Measurements from ENCODE around the gene SMC5. TPM values are rescaled to one million over a fixed set of nuclear protein-coding genes. Genes with fewer than 3 reads are reported as not detected.

Gene SMC5
- polyA plus RNA-seq, 1 of the 3 experiments (the other 2 are of a cell fraction): 5.3 TPM

DNA sequence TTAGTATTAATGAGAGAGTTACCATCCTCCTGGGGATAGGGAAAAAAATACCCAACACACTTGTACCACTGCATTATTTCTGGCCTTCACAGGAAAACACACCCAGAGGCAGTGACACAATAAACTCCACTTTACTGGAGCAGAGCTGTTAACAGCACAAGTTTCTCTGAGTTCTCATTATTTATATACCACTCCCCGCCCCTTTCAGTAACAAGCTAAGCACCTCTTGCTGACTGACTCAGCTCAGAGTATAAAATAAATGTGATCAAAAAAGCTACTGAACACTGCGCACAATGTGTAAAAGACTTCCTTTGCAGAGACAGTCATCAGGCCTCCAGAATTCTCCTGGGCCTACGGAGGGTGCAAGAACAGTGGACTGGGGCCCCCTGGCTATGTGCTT, 134.1 kb downstream of the SMC5 start:
- H3K4me2 ChIP-seq: no peak overlapping the region
- DNase-seq: no peak
- TF ChIP-seq YY1 (IDR thresholded peaks at IDR 0.05; ENCODE audit: low read depth) (no peak), SMC3 (IDR thresholded peaks at IDR 0.05; ENCODE audit: low read depth, low read length) (no peak), JUND (IDR thresholded peaks at IDR 0.05) (no peak), GATA2 (CRISPR knock-in tag; IDR thresholded peaks at IDR 0.05) (no peak), FOSL2 (IDR thresholded peaks at IDR 0.05; ENCODE audit: borderline replicate concordance, low read depth) (no peak)
- peaks cover 42% of the 10 kb centered on the region for H3K79me2 ChIP-seq (ENCODE audit: insufficient read depth)
- H3K27me3 ChIP-seq (ENCODE audit: insufficient read depth): no peaks in the 10 kb centered on the region
- peaks cover 0 to 2% of the 10 kb centered on the region in 2 experiments; a peak in 1 of 4 replicates for H3K4me1 ChIP-seq (ENCODE audit: control insufficient read depth in 1 of 2, insufficient read depth in 2 of 2, low read depth in 1 of 2, low read length in 1 of 2)
- H2AFZ ChIP-seq (ENCODE audit: low read depth): no peak overlapping the region
- H4K20me1 ChIP-seq (ENCODE audit: insufficient read depth): peaks cover 91% of the 10 kb centered on the region
- no peaks in the 10 kb centered on the region for H3K9me2 ChIP-seq
- H3K36me3 ChIP-seq (replicated peaks in 1 of 2; ENCODE audit: control insufficient read depth in 1 of 2, insufficient read depth in 2 of 2, low read length in 1 of 2): no peaks in the 10 kb centered on the region
- H3K27ac ChIP-seq (ENCODE audit: low read depth in 2 of 2, low read length in 1 of 2): no peak overlapping the region
- H3K9me3 ChIP-seq: no peaks in the 10 kb centered on the region
- POLR2A ChIA-PET: no interaction called here
- no peak overlapping the region for H3K9ac ChIP-seq
- CTCF ChIA-PET: interaction anchor here (1.1 kb wide), 1 partner anchor 12 kb away, joined by 3 read pairs; no protein-coding TSS in a partner anchor
- no peaks in the 10 kb centered on the region for H3F3A ChIP-seq (replicated peaks; ENCODE audit: insufficient read depth)
- H3K4me3 ChIP-seq (ENCODE audit: low read depth in 2 of 2, low read length in 1 of 2): no peak overlapping the region
- 95% methylated on average over 3 of the region's 3 CpGs for WGBS (ENCODE audit: low lambda C conversion rate)

DNA sequence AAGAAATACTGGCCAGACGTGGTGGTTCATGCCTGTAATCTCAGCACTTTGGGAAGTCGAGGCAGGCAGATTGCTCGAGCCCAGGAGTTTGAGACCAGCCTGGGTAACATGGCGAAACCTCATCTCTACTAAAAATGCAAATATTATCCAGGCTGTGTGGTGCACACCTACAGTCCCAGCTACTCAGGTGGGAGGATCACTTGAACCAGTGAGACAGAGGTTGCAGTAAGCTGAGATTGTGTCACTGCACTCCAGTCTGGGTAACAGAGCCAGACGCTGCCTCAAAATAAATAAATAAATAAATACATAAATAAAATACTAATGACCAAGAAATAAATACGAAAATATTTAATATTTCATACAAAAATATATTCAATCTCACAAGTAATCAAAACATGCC, 136.9 kb downstream of the SMC5 start:
- Histone ChIP-seq H3K36me3 (replicated peaks in 1 of 2; ENCODE audit: control insufficient read depth in 1 of 2, insufficient read depth in 2 of 2, low read length in 1 of 2) (no peaks in the 10 kb centered on the region), H3F3A (replicated peaks; ENCODE audit: insufficient read depth) (no peaks in the 10 kb centered on the region), H3K9me3 (no peaks in the 10 kb centered on the region), H3K27me3 (ENCODE audit: insufficient read depth) (no peaks in the 10 kb centered on the region), H3K4me1 (ENCODE audit: control insufficient read depth in 1 of 2, insufficient read depth in 2 of 2, low read depth in 1 of 2, low read length in 1 of 2) (peaks cover 0 to 11% of the 10 kb centered on the region in 2 experiments; a peak in 1 of 4 replicates), H2AFZ (ENCODE audit: low read depth) (no peak overlapping the region), H3K9me2 (no peaks in the 10 kb centered on the region), H3K4me2 (no peak overlapping the region), H3K9ac (no peak overlapping the region), H3K27ac (ENCODE audit: low read depth in 2 of 2, low read length in 1 of 2) (no peak overlapping the region), H3K4me3 (ENCODE audit: low read depth in 2 of 2, low read length in 1 of 2) (no peak overlapping the region), H4K20me1 (ENCODE audit: insufficient read depth) (peaks cover 89% of the 10 kb centered on the region), H3K79me2 (ENCODE audit: insufficient read depth) (peaks cover 46% of the 10 kb centered on the region)
- 85% methylated on average over 6 of the region's 6 CpGs for WGBS (ENCODE audit: low lambda C conversion rate)
- no peak for TF ChIP-seq RFX5 (IDR thresholded peaks at IDR 0.05; ENCODE audit: low read length)
- no peak for TF ChIP-seq RAD21 (IDR thresholded peaks at IDR 0.05; ENCODE audit: low read length)
- TF ChIP-seq MXI1 (IDR thresholded peaks at IDR 0.05; ENCODE audit: low read depth, low read length): no peak
- no peak for DNase-seq
- ChIA-PET POLR2A (no interaction called here), CTCF (no interaction called here)

DNA sequence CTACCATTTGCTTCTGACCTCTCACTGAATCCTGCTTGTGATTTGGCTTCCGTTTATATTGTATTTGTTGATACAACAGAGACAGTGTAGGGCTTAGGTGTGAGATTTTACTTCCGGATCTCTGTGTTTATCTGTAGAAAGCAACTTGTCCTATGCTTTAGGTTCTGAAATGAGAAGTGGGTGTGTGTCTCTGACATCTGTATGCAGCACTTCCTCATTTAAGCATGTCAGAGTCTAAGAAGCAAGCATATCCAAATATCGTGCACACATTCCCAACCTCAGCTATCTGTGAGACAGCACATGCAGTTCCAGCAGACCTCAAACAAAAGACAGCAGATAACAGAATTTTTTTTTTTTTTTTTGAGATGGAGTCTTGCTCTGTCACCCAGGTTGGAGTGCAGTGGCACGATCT, 139.4 kb downstream of the SMC5 start:
- TF ChIP-seq, protein P1, sequence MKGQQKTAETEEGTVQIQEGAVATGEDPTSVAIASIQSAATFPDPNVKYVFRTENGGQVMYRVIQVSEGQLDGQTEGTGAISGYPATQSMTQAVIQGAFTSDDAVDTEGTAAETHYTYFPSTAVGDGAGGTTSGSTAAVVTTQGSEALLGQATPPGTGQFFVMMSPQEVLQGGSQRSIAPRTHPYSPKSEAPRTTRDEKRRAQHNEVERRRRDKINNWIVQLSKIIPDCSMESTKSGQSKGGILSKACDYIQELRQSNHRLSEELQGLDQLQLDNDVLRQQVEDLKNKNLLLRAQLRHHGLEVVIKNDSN (IDR thresholded peaks at IDR 0.05; ENCODE audit: borderline replicate concordance, low read depth): no peak
- TF ChIP-seq YY1 (IDR thresholded peaks at IDR 0.05; ENCODE audit: low read depth) (no peak), FOXJ3 (CRISPR knock-in tag; IDR thresholded peaks at IDR 0.05) (no peak), EZH2phosphoT487 (IDR thresholded peaks at IDR 0.05; ENCODE audit: borderline replicate concordance, low read depth) (no peak), FOSL2 (IDR thresholded peaks at IDR 0.05; ENCODE audit: borderline replicate concordance, low read depth) (no peak), ELF1 (IDR thresholded peaks at IDR 0.05) (no peak), FOXM1 (IDR thresholded peaks at IDR 0.05; ENCODE audit: low read depth) (no peak), CHD2 (IDR thresholded peaks at IDR 0.05; ENCODE audit: low read length, partially characterized antibody) (no peak), NRF1 (IDR thresholded peaks at IDR 0.05; ENCODE audit: low read depth, low read length) (no peak), EP300 (IDR thresholded peaks at IDR 0.05; ENCODE audit: borderline replicate concordance in 1 of 2, low read depth in 1 of 2, low read length in 1 of 2) (no peak), TAF1 (IDR thresholded peaks at IDR 0.05; ENCODE audit: borderline replicate concordance, low read depth, low read length) (no peak), NFIC (IDR thresholded peaks at IDR 0.05; ENCODE audit: borderline replicate concordance) (no peak)
- TF ChIP-seq, protein P2, sequence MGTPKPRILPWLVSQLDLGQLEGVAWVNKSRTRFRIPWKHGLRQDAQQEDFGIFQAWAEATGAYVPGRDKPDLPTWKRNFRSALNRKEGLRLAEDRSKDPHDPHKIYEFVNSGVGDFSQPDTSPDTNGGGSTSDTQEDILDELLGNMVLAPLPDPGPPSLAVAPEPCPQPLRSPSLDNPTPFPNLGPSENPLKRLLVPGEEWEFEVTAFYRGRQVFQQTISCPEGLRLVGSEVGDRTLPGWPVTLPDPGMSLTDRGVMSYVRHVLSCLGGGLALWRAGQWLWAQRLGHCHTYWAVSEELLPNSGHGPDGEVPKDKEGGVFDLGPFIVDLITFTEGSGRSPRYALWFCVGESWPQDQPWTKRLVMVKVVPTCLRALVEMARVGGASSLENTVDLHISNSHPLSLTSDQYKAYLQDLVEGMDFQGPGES (IDR thresholded peaks at IDR 0.05; ENCODE audit: low read depth, low read length): no peak
- TF ChIP-seq, protein P3, sequence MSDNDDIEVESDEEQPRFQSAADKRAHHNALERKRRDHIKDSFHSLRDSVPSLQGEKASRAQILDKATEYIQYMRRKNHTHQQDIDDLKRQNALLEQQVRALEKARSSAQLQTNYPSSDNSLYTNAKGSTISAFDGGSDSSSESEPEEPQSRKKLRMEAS (IDR thresholded peaks at IDR 0.05; ENCODE audit: low read depth): no peak
- Histone ChIP-seq H3K4me1 (ENCODE audit: control insufficient read depth in 1 of 2, insufficient read depth in 2 of 2, low read depth in 1 of 2, low read length in 1 of 2) (peaks cover 1 to 11% of the 10 kb centered on the region in 2 experiments; a peak in 1 of 4 replicates), H3K9me3 (no peaks in the 10 kb centered on the region), H3K4me2 (no peak overlapping the region), H2AFZ (ENCODE audit: low read depth) (no peak overlapping the region), H4K20me1 (ENCODE audit: insufficient read depth) (peaks cover 74% of the 10 kb centered on the region; the same call in 1 of the 2 replicates), H3K79me2 (ENCODE audit: insufficient read depth) (peaks cover 53% of the 10 kb centered on the region), H3F3A (replicated peaks; ENCODE audit: insufficient read depth) (no peaks in the 10 kb centered on the region), H3K27me3 (ENCODE audit: insufficient read depth) (no peaks in the 10 kb centered on the region), H3K27ac (ENCODE audit: low read depth in 2 of 2, low read length in 1 of 2) (no peak overlapping the region), H3K4me3 (ENCODE audit: low read depth in 2 of 2, low read length in 1 of 2) (no peak overlapping the region), H3K9ac (no peak overlapping the region), H3K9me2 (no peaks in the 10 kb centered on the region), H3K36me3 (replicated peaks in 1 of 2; ENCODE audit: control insufficient read depth in 1 of 2, insufficient read depth in 2 of 2, low read length in 1 of 2) (no peaks in the 10 kb centered on the region)
- DNase-seq: no peak
- CTCF ChIA-PET: no interaction called here
- 94% methylated on average over 4 of the region's 4 CpGs for WGBS (ENCODE audit: low lambda C conversion rate)
- POLR2A ChIA-PET: interaction anchor here (2.1 kb wide), 1 partner anchor 23 kb away, joined by 8 read pairs; no protein-coding TSS in a partner anchor
